Upper lobe of right lung (tissue), 1 donor: ENCODE results near the gene PIKFYVE. TPM values are rescaled to one million over a fixed set of nuclear protein-coding genes. Genes with fewer than 3 reads are reported as not detected.
A peak's percentile ranks its signal among the peaks of the same experiment; 100 is the strongest.

ENCODE experiments used
- ATAC-seq: fragments of 200-7000 bp; cut with Tn5 transposase; one replicate; pipeline ENCODE4 v1.9.1; 2020; ENCODE audit warnings: mild to moderate bottlenecking, moderate library complexity
- DNase-seq: peaks from one replicate; pipeline ENCODE4 v3.0.0-alpha.2; 2020
- H3K27ac ChIP-seq: fragments of 200-600 bp; one replicate; pipeline ENCODE4 v1.8.0; 2022
- H3K27me3 ChIP-seq: fragments of 200-600 bp; one replicate; pipeline ENCODE4 v1.8.0; 2022; ENCODE audit warnings: mild to moderate bottlenecking
- H3K36me3 ChIP-seq: fragments of 200-600 bp; one replicate; pipeline ENCODE4 v1.8.0; 2022
- H3K4me1 ChIP-seq: fragments of 200-600 bp; one replicate; pipeline ENCODE4 v1.8.0; 2022
- H3K4me3 ChIP-seq: fragments of 200-600 bp; one replicate; pipeline ENCODE4 v1.8.0; 2022; ENCODE audit warnings: mild to moderate bottlenecking
- H3K9me3 ChIP-seq: fragments of 200-600 bp; one replicate; pipeline ENCODE4 v1.8.0; 2022
- intact Hi-C: fragments of 100-400 bp; cut with DNase I; formaldehyde crosslinking; loops from one replicate; pipeline ENCODE4 v1.11.0; 2022
- total RNA-seq: library from RNA; stranded (reverse); fragmentation: NEBNext Ultra II Directional; extraction: Animal tissue kit (Norgen Biotek cat#: 25700); gene quantifications from one replicate; pipeline ENCODE4 v1.2.1, GENCODE V29; 2021
- TF ChIP-seq, protein P1 (sequence below): fragments of 200-600 bp; IDR thresholded peaks from one replicate; pipeline ENCODE4 v1.8.0; 2022; ENCODE audit warnings: antibody characterized with exemption
- donor health status: DM: no; HTN: yes; CAD: no; lungs with severe emphysema.

PIKFYVE gene
- total RNA-seq, 1 donor from 2014 or later: 32.5 TPM

DNA sequence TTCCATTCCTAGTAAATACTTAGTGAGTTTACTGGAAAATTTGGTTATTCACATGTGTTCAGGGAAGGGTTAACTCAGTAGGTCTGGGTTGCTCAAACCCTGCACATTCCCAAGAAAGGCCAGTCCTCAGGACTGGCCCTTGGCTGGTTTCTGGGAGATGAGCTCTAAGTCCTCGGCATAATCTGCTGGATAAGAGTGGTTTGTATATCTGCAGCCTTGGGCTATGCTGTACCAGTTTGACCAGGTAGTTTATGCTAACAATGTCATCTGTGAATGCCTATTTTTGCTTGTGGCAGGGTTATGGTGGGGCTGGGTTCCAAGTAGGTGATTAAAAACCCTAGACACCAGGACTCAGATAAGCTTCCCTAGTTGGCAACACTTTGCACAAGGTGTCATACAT, 133.1 kb downstream of the PIKFYVE start:
- Histone ChIP-seq H3K27me3 (no peaks in the 10 kb centered on the region), H3K27ac (no peak overlapping the region), H3K4me3 (no peak overlapping the region), H3K9me3 (no peaks in the 10 kb centered on the region), H3K4me1 (no peaks in the 10 kb centered on the region), H3K36me3 (no peaks in the 10 kb centered on the region)
- DNase-seq (no peak), ATAC-seq (no peak)
- TF ChIP-seq, protein P1, sequence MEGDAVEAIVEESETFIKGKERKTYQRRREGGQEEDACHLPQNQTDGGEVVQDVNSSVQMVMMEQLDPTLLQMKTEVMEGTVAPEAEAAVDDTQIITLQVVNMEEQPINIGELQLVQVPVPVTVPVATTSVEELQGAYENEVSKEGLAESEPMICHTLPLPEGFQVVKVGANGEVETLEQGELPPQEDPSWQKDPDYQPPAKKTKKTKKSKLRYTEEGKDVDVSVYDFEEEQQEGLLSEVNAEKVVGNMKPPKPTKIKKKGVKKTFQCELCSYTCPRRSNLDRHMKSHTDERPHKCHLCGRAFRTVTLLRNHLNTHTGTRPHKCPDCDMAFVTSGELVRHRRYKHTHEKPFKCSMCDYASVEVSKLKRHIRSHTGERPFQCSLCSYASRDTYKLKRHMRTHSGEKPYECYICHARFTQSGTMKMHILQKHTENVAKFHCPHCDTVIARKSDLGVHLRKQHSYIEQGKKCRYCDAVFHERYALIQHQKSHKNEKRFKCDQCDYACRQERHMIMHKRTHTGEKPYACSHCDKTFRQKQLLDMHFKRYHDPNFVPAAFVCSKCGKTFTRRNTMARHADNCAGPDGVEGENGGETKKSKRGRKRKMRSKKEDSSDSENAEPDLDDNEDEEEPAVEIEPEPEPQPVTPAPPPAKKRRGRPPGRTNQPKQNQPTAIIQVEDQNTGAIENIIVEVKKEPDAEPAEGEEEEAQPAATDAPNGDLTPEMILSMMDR: no peak
- intact Hi-C loops: no loop called here

DNA sequence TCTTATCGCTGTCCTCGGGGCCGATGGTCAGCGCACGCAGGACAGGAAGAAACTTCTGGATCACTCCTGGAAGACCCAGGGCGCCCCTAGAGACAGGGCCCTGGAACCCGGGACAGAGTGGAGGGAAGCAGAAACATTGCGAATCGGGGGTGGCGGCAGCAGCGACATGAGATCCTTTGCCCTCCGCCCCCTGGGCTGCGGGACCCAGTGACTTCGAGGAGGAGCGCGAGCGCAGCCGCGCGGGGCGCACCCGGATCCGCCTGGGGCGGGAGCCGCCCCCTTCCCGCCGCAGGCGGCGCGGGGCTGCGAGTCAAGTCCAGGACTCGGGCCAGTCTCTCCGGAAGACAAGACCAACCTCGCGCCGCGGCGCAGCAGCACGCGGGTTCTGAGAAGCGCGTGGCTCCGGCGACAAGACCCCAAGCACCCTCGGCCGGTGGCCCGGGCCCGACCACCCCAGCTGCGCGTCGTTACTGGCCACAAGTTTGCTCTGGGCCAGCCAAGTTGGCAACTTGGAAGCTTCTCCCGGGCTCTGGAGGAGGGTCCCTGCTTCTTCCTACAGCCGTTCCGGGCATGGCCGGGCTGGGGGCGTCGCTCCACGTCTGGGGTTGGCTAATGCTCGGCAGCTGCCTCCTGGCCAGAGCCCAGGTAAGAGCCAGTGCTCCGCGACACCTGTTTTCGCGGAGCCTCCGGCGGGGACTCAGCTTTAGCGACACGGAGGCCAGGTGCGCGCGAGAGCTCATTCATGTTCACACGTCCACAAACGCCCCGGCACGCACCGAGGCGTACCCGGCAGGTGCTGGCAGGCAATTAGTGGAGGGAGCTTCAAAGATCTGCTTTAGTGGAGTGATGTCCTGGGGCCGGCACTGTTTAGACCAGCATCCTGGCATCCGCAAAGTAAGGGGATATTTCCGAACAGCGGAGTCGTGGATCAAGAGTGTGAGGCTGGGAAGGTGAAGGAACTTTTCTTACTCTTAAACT, 140.7 kb downstream of the PIKFYVE start, which contains the start of gene PTH2R:
PTH2R (plus strand) TSS at position 319 of the 978 bp plus-strand sequence; CDS start at position 571, 252 bp downstream.
- peaks cover 44% of the 10 kb centered on the region for H3K27me3 ChIP-seq
- TF ChIP-seq, protein P1: no peak
- DNase-seq: peak; percentile 62
- no peaks in the 10 kb centered on the region for H3K9me3 ChIP-seq
- H3K4me1 ChIP-seq: no peaks in the 10 kb centered on the region
- intact Hi-C loops: no loop called here
- no peak within 1 kb of the TSS for H3K27ac ChIP-seq
- peak within 1 kb of the TSS; percentile 6 for H3K4me3 ChIP-seq
- peak; percentile 61 for ATAC-seq
- no peaks in the 10 kb centered on the region for H3K36me3 ChIP-seq

DNA sequence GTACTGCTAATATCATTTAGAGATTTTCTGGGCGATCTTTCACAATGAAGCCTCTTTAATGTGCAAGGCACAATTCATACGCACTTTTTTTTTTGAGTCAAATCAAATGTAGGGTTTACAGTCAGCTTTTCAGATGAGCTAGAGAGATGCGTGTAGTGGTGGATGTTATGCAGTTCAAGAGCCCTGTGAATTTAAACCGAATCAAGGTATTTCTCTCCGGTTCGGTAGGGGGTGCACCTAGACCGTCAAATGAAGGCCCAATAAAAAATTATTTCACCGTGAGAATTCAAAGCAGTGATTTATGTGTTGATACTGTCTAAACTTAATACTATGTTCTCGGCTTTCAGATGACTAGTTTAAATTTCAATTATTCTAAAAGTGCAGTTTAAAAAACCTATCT, 141.6 kb downstream of the PIKFYVE start:
- intact Hi-C loops: no loop called here
- Histone ChIP-seq H3K9me3 (no peaks in the 10 kb centered on the region), H3K4me3 (no peak overlapping the region), H3K27me3 (peaks cover 44% of the 10 kb centered on the region), H3K4me1 (no peaks in the 10 kb centered on the region), H3K36me3 (no peaks in the 10 kb centered on the region), H3K27ac (no peak overlapping the region)
- ATAC-seq: no peak
- DNase-seq: no peak
- TF ChIP-seq, protein P1: peak; percentile 7

Other genes starting within 250 kb of the PIKFYVE start
- gene PLEKHM3, start 240.7 kb upstream of the PIKFYVE start, total RNA-seq: 24.5 TPM
- gene CRYGD, start 141.7 kb upstream of the PIKFYVE start, total RNA-seq: not detected
- gene CRYGC, start 136.4 kb upstream of the PIKFYVE start, total RNA-seq: not detected
- gene CRYGB, start 120.1 kb upstream of the PIKFYVE start, total RNA-seq: not detected
- not detected for gene CRYGA, start 102.7 kb upstream of the PIKFYVE start, total RNA-seq
- gene C2orf80, start 76.2 kb upstream of the PIKFYVE start, total RNA-seq: not detected
- gene IDH1, start 11.2 kb upstream of the PIKFYVE start, total RNA-seq: 116 TPM
- not detected for gene PTH2R, start 140.5 kb downstream of the PIKFYVE start, total RNA-seq